Endothelial cell of umbilical vein (primary cell): ENCODE results near the gene TTF1. TPM values are rescaled to one million over a fixed set of nuclear protein-coding genes. Genes with fewer than 3 reads are reported as not detected.

Experiments used
- BruUV-seq: library from RNA; stranded (reverse); fragments of 400-500 nt; replicated peaks from 2 replicates; lab custom pipeline; 2021; lab: Mats Ljungman, UMichigan
- CTCF ChIA-PET: fragments of 300-600, 350-600 bp; sonication (Branson Sonifier 250); formaldehyde crosslinking; loops from one replicate; lab custom pipeline; 2021; ENCODE audit warnings: antibody characterized with exemption, inconsistent platforms; lab: Charles Lee
- POLR2A ChIA-PET: fragments of 300-600, 350-600 bp; sonication (Branson Sonifier 250); formaldehyde crosslinking; loops from one replicate; lab custom pipeline; 2021; ENCODE audit warnings: antibody characterized with exemption, inconsistent platforms; lab: Charles Lee
- DNase-seq: peaks from one replicate; pipeline ENCODE4 v3.0.0-alpha.2; 2011; ENCODE audit warnings: low read depth, low spot score
- FAIRE-seq: peaks from 2 replicates; lab custom pipeline; 2011; peaks lifted over from hg19 to GRCh38; lab: Jason Lieb, UNC
- H2AFZ ChIP-seq: 2 replicates; pipeline ENCODE4 v1.6.0; 2012; ENCODE audit warnings: low read depth, low read length, control low read depth, inconsistent platforms
- H3K27ac ChIP-seq: 2 replicates; pipeline ENCODE4 v1.5.1; 2011; ENCODE audit warnings: low read depth, mild to moderate bottlenecking, control low read depth, low read length, moderate library complexity; ENCODE audit not compliant: insufficient read depth
- H3K27me3 ChIP-seq, 2 experiments: 2 replicates each; pipeline versions ENCODE4 v1.6.0 to v1.6.1; 2011; ENCODE audit warnings: low read length in 2 of 2, mixed read lengths in 1 of 2; ENCODE audit not compliant: control insufficient read depth in 2 of 2, insufficient read depth in 2 of 2
- H3K36me3 ChIP-seq, 2 experiments: 2 replicates in 1 of 2; 3 replicates in 1 of 2; pipeline ENCODE4 v1.5.1; 2011; ENCODE audit warnings: low read length in 2 of 2, mild to moderate bottlenecking in 1 of 2, moderate library complexity in 1 of 2; ENCODE audit not compliant: control insufficient read depth in 2 of 2, insufficient read depth in 2 of 2; ENCODE audit errors: extremely low read depth in 1 of 2
- H3K4me1 ChIP-seq: 3 replicates; pipeline ENCODE4 v1.5.1; 2011; ENCODE audit warnings: mild to moderate bottlenecking, low read length; ENCODE audit not compliant: control insufficient read depth, insufficient read depth; ENCODE audit errors: extremely low read depth
- H3K4me2 ChIP-seq: 2 replicates; pipeline ENCODE4 v1.6.1; 2011; ENCODE audit warnings: low read length, control low read depth, mixed read lengths; ENCODE audit not compliant: insufficient read depth
- H3K4me3 ChIP-seq, 3 experiments: fragments of 200-600 bp in 1 of 3; sonication (generic), shearing (Covaris generic) in 1 of 3; replicated peaks in 1 of 3; 2 replicates each; pipeline ENCODE4 v1.5.1; 2011 to 2016; ENCODE audit warnings: control low read depth in 3 of 3, low read length in 3 of 3, mild to moderate bottlenecking in 2 of 3, inconsistent platforms in 1 of 3, low read depth in 1 of 3, moderate library complexity in 1 of 3; ENCODE audit not compliant: insufficient read depth in 1 of 3
- H3K79me2 ChIP-seq: 2 replicates; pipeline ENCODE4 v1.6.0; 2012; ENCODE audit warnings: low read length, inconsistent platforms; ENCODE audit not compliant: control insufficient read depth, insufficient read depth
- H3K9ac ChIP-seq: replicated peaks from 2 replicates; pipeline ENCODE3; 2011; ENCODE audit warnings: low read length, control low read depth; ENCODE audit not compliant: insufficient read depth; ENCODE audit errors: extremely low read depth
- H3K9me1 ChIP-seq: replicated peaks from 3 replicates; pipeline ENCODE4 v1.6.0; 2011; ENCODE audit warnings: mild to moderate bottlenecking, low read length; ENCODE audit not compliant: control insufficient read depth, insufficient read depth; ENCODE audit errors: extremely low read depth
- H3K9me3 ChIP-seq: replicated peaks from 2 replicates; pipeline ENCODE4 v1.5.1; 2012; ENCODE audit warnings: low read length, inconsistent platforms; ENCODE audit not compliant: control insufficient read depth, insufficient read depth
- H4K20me1 ChIP-seq: replicated peaks from 2 replicates; pipeline ENCODE3; 2011; ENCODE audit warnings: mild to moderate bottlenecking, low read length; ENCODE audit not compliant: control insufficient read depth, insufficient read depth; ENCODE audit errors: extremely low read depth
- EZH2 ChIP-seq: IDR thresholded peaks from 2 replicates; pipeline ENCODE4 v1.6.1; 2012; ENCODE audit warnings: borderline replicate concordance, low read depth, mild to moderate bottlenecking, moderate library complexity, low read length, inconsistent platforms; ENCODE audit not compliant: severe bottlenecking
- FOS ChIP-seq: IDR thresholded peaks from 2 replicates; pipeline ENCODE4 v1.6.1; 2011; ENCODE audit warnings: mild to moderate bottlenecking, low read length, moderate library complexity, borderline replicate concordance; ENCODE audit not compliant: insufficient read depth
- GATA2 ChIP-seq: IDR thresholded peaks from 2 replicates; pipeline ENCODE4 v1.7.0; 2011; ENCODE audit warnings: low read depth, mild to moderate bottlenecking, moderate library complexity, mixed read lengths, low read length; ENCODE audit not compliant: insufficient read length, insufficient read depth
- JUN ChIP-seq: IDR thresholded peaks from 2 replicates; pipeline ENCODE4 v1.6.1; 2011; ENCODE audit warnings: borderline replicate concordance, low read depth; ENCODE audit not compliant: insufficient read length, insufficient read depth
- MYC ChIP-seq: IDR thresholded peaks from one replicate; pipeline ENCODE4 v1.6.1; 2011; ENCODE audit warnings: mild to moderate bottlenecking, low read depth, low read length
- POLR2A ChIP-seq: IDR thresholded peaks from 2 replicates; pipeline ENCODE4 v1.6.1; 2012; ENCODE audit warnings: low read depth, mild to moderate bottlenecking, control low read depth, low read length
- POLR2AphosphoS5 ChIP-seq: IDR thresholded peaks from 2 replicates; pipeline ENCODE4 v1.6.1; 2012; ENCODE audit warnings: low read depth, mild to moderate bottlenecking, control low read depth, low read length, moderate library complexity; ENCODE audit not compliant: insufficient read depth
- dilution Hi-C: fragments of 300-500 bp; cut with MboI; formaldehyde crosslinking; loops from one replicate; pipeline ENCODE4 v1.15.0; 2019; ENCODE audit warnings: low sequenced_read_pairs; ENCODE audit not compliant: extremely low pct_ligation_motif_present
- intact Hi-C: fragments of 100-400 bp; cut with micrococcal nuclease; formaldehyde crosslinking; loops from one replicate; pipeline ENCODE4 v1.10.0; 2022
- polyA plus RNA-seq, 4 experiments: library from polyadenylated mRNA; depleted of rRNA in 3 of 4; stranded (reverse) in 3 of 4; unstranded in 1 of 4; fragments of >200 nt; gene quantifications; 2 replicates each; pipeline versions ENCODE4 v1.2.1 to v1.2.3, GENCODE V29; 2011 to 2012; ENCODE audit warnings: missing spikeins in 1 of 4
- total RNA-seq: library from RNA; stranded (reverse); gene quantifications from 2 replicates; pipeline ENCODE4 v1.2.3, GENCODE V29; 2021
- TF ChIP-seq, protein P1 (sequence below): IDR thresholded peaks from 2 replicates; pipeline ENCODE4 v1.6.1; 2011; ENCODE audit not compliant: insufficient read depth, insufficient read length
- TF ChIP-seq, protein P2 (sequence below), 2 donors: IDR thresholded peaks; 1 replicate in 1 of 2; 2 replicates in 1 of 2; pipeline ENCODE4 v1.5.1; 2011; ENCODE audit warnings: low read length in 2 of 2, mild to moderate bottlenecking in 2 of 2, moderate library complexity in 2 of 2, control low read depth in 1 of 2, inconsistent platforms in 1 of 2, low read depth in 1 of 2; ENCODE audit not compliant: insufficient read depth in 1 of 2; ENCODE audit errors: extremely low read depth in 1 of 2

Gene TTF1
- total and polyA plus RNA-seq, 2 donors (not counting 3 experiments of a cell fraction or from before 2014, with no cell fraction given), result 4.9 to 12.0 TPM

DNA sequence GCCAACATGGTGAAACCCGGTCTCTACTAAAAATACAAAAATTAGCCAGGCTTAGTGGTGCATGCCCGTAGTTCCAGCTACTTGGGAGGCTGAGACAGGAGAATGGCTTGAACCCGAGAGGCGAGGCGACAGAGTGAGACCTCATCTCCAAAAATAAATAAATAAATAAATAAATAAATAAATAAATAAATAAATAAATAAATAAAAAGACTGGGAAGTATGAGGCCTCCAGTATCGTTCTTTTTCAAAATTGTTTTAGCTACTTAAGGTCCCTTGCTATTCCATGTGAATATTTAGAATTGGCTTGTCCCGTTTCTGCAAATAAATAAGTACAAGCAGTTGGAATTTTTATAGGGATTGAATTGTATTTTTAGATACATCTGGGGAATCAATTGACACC is 48.9 kb downstream of the TTF1 start:
- Histone ChIP-seq H2AFZ (no peak overlapping the region), H3K9ac (no peak overlapping the region), H3K4me3 (no peak overlapping the region), H4K20me1 (no peaks in the 10 kb centered on the region), H3K27ac (no peak overlapping the region), H3K36me3 (peaks cover 0 to 2% of the 10 kb centered on the region in 2 experiments), H3K9me1 (no peaks in the 10 kb centered on the region), H3K27me3 (no peaks in the 10 kb centered on the region), H3K79me2 (peaks cover 18% of the 10 kb centered on the region), H3K4me1 (peaks cover 12% of the 10 kb centered on the region), H3K9me3 (no peaks in the 10 kb centered on the region), H3K4me2 (no peak overlapping the region)
- intact Hi-C loops, result no loop called here
- POLR2A ChIA-PET, result no interaction called here
- TF ChIP-seq, protein P1, sequence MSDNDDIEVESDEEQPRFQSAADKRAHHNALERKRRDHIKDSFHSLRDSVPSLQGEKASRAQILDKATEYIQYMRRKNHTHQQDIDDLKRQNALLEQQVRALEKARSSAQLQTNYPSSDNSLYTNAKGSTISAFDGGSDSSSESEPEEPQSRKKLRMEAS, result no peak
- no peak for TF ChIP-seq MYC
- no peak for TF ChIP-seq POLR2A
- no peak for TF ChIP-seq GATA2
- TF ChIP-seq JUN, result no peak
- no peak for TF ChIP-seq FOS
- TF ChIP-seq, protein P2, sequence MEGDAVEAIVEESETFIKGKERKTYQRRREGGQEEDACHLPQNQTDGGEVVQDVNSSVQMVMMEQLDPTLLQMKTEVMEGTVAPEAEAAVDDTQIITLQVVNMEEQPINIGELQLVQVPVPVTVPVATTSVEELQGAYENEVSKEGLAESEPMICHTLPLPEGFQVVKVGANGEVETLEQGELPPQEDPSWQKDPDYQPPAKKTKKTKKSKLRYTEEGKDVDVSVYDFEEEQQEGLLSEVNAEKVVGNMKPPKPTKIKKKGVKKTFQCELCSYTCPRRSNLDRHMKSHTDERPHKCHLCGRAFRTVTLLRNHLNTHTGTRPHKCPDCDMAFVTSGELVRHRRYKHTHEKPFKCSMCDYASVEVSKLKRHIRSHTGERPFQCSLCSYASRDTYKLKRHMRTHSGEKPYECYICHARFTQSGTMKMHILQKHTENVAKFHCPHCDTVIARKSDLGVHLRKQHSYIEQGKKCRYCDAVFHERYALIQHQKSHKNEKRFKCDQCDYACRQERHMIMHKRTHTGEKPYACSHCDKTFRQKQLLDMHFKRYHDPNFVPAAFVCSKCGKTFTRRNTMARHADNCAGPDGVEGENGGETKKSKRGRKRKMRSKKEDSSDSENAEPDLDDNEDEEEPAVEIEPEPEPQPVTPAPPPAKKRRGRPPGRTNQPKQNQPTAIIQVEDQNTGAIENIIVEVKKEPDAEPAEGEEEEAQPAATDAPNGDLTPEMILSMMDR (IDR thresholded peaks at IDR 0.05; ENCODE audit: extremely low read depth in 1 of 2, insufficient read depth in 1 of 2, low read depth in 1 of 2, low read length in 2 of 2), result no peak
- no peak for TF ChIP-seq POLR2AphosphoS5
- no peak for TF ChIP-seq EZH2
- dilution Hi-C loops, result no loop called here
- DNase-seq, result no peak
- no peak for FAIRE-seq
- CTCF ChIA-PET, result no interaction called here
- BruUV-seq, result no TSS peak
